H1 (cell line): ENCODE measurements around the gene GAPT. TPM values are rescaled to one million over a fixed set of nuclear protein-coding genes. Genes with fewer than 3 reads are reported as not detected.

ENCODE experiments used
- CTCF ChIA-PET: fragments of 300-600 bp; sonication (Branson Sonifier 250); formaldehyde crosslinking; loops from one replicate; lab custom pipeline; 2021; ENCODE audit not compliant: partially characterized antibody; lab: Charles Lee
- POLR2A ChIA-PET: fragments of 300-600 bp; sonication (Branson Sonifier 250); formaldehyde crosslinking; loops from one replicate; lab custom pipeline; 2021; ENCODE audit warnings: inconsistent platforms; ENCODE audit not compliant: partially characterized antibody; lab: Charles Lee
- DNase-seq, 2 experiments: peaks; one replicate each; pipeline versions ENCODE4 v3.0.0 to v3.0.0-alpha.2; 2010 to 2022; ENCODE audit warnings: low spot score in 2 of 2, low read depth in 1 of 2, mixed read lengths in 1 of 2
- FAIRE-seq: peaks from 2 replicates; lab custom pipeline; 2011; peaks lifted over from hg19 to GRCh38; lab: Jason Lieb, UNC
- H2AFZ ChIP-seq: 2 replicates; pipeline ENCODE4 v1.8.1; 2012; ENCODE audit warnings: low read length, inconsistent platforms
- H2AK5ac ChIP-seq: 2 replicates; pipeline ENCODE4 v1.6.1; 2013; ENCODE audit warnings: low read depth, low read length
- H2BK120ac ChIP-seq: replicated peaks from 2 replicates; pipeline ENCODE3; 2013; ENCODE audit warnings: low read depth, low read length, inconsistent platforms
- H2BK12ac ChIP-seq: 2 replicates; pipeline ENCODE4 v1.6.1; 2013; ENCODE audit warnings: low read depth, low read length
- H2BK15ac ChIP-seq: 2 replicates; pipeline ENCODE4 v1.6.1; 2013; ENCODE audit warnings: low read length
- H2BK20ac ChIP-seq: 2 replicates; pipeline ENCODE4 v1.6.1; 2013; ENCODE audit warnings: low read length
- H2BK5ac ChIP-seq: 2 replicates; pipeline ENCODE4 v1.6.1; 2013; ENCODE audit warnings: low read depth, low read length
- H3K14ac ChIP-seq: 2 replicates; pipeline ENCODE4 v1.6.1; 2013; ENCODE audit warnings: inconsistent platforms; ENCODE audit not compliant: insufficient read length
- H3K18ac ChIP-seq: 2 replicates; pipeline ENCODE4 v1.6.1; 2013; ENCODE audit warnings: low read length; ENCODE audit errors: extremely low read depth
- H3K23ac ChIP-seq: 2 replicates; pipeline ENCODE4 v1.6.1; 2013; ENCODE audit warnings: inconsistent platforms; ENCODE audit not compliant: insufficient read length
- H3K23me2 ChIP-seq: 2 replicates; pipeline ENCODE4 v1.6.1; 2013; ENCODE audit warnings: low read depth, low read length
- H3K27ac ChIP-seq: 2 replicates; pipeline ENCODE4 v1.6.1; 2011; ENCODE audit warnings: low read depth, low read length, inconsistent platforms
- H3K27me3 ChIP-seq, 4 experiments: replicated peaks in 1 of 4; 1 replicate in 1 of 4; 2 replicates in 3 of 4; pipeline versions ENCODE4 v1.6.1 to v1.8.1; 2011 to 2013; ENCODE audit warnings: low read length in 3 of 4, mild to moderate bottlenecking in 3 of 4, inconsistent platforms in 2 of 4, mixed read lengths in 2 of 4, moderate library complexity in 1 of 4; ENCODE audit not compliant: control insufficient read depth in 3 of 4, insufficient read depth in 3 of 4; ENCODE audit errors: extremely low read depth in 1 of 4
- H3K36me3 ChIP-seq, 4 experiments: 2 replicates each; pipeline versions ENCODE4 v1.6.1 to v1.8.1; 2011 to 2013; ENCODE audit warnings: mild to moderate bottlenecking in 4 of 4, low read length in 3 of 4, moderate library complexity in 2 of 4, control low read depth in 1 of 4, inconsistent platforms in 1 of 4; ENCODE audit not compliant: insufficient read depth in 4 of 4, control insufficient read depth in 2 of 4
- H3K4ac ChIP-seq: replicated peaks from 2 replicates; pipeline ENCODE3; 2013; ENCODE audit warnings: low read length, low read depth, mixed read lengths, inconsistent platforms; ENCODE audit not compliant: insufficient read length
- H3K4me1 ChIP-seq, 4 experiments: replicated peaks in 1 of 4; 1 replicate in 1 of 4; 2 replicates in 3 of 4; pipeline versions ENCODE4 v1.6.1 to v1.8.1; 2011 to 2013; ENCODE audit warnings: low read length in 3 of 4, inconsistent platforms in 2 of 4, mixed read lengths in 1 of 4; ENCODE audit not compliant: insufficient read depth in 4 of 4, control insufficient read depth in 3 of 4
- H3K4me2 ChIP-seq, 2 experiments: 2 replicates each; pipeline versions ENCODE4 v1.6.1 to v1.8.1; 2011 to 2013; ENCODE audit warnings: low read depth in 2 of 2, low read length in 2 of 2, control low read depth in 1 of 2, inconsistent platforms in 1 of 2, mild to moderate bottlenecking in 1 of 2; ENCODE audit not compliant: insufficient read depth in 1 of 2
- H3K4me3 ChIP-seq, 4 experiments: fragments of 200-600, 300-600 bp in 1 of 4; sonication (generic), shearing (Covaris generic), sonication (Bioruptor Twin) in 1 of 4; 2 replicates each; pipeline versions ENCODE4 v1.5.1 to v1.8.1; 2011 to 2016; ENCODE audit warnings: low read length in 4 of 4, low read depth in 3 of 4, control low read depth in 2 of 4, inconsistent platforms in 2 of 4, mild to moderate bottlenecking in 2 of 4, mixed read lengths in 1 of 4, moderate library complexity in 1 of 4; ENCODE audit not compliant: insufficient read depth in 2 of 4; ENCODE audit errors: extremely low read depth in 1 of 4
- H3K56ac ChIP-seq: replicated peaks from 2 replicates; pipeline ENCODE3; 2013; ENCODE audit warnings: low read depth, mild to moderate bottlenecking, mixed read lengths, low read length, inconsistent platforms; ENCODE audit not compliant: insufficient read length
- H3K79me1 ChIP-seq: 2 replicates; pipeline ENCODE4 v1.6.1; 2013; ENCODE audit warnings: low read depth, low read length, control low read depth
- H3K79me2 ChIP-seq, 2 experiments: 2 replicates each; pipeline versions ENCODE4 v1.6.1 to v1.8.1; 2012 to 2013; ENCODE audit warnings: low read length in 2 of 2, mild to moderate bottlenecking in 2 of 2, inconsistent platforms in 1 of 2; ENCODE audit not compliant: insufficient read depth in 2 of 2, control insufficient read depth in 1 of 2
- H3K9ac ChIP-seq, 4 experiments: replicated peaks in 1 of 4; 1 replicate in 1 of 4; 2 replicates in 3 of 4; pipeline versions ENCODE4 v1.6.1 to v1.8.1; 2011 to 2013; ENCODE audit warnings: low read depth in 3 of 4, low read length in 3 of 4, control low read depth in 2 of 4, mild to moderate bottlenecking in 2 of 4, moderate library complexity in 2 of 4, inconsistent platforms in 1 of 4; ENCODE audit errors: extremely low read depth in 1 of 4
- H3K9me3 ChIP-seq, 2 experiments: 2 replicates each; pipeline versions ENCODE4 v1.6.1 to v1.8.1; 2012 to 2013; ENCODE audit warnings: mild to moderate bottlenecking in 2 of 2, moderate library complexity in 2 of 2, control low read depth in 1 of 2, inconsistent platforms in 1 of 2, low read depth in 1 of 2, low read length in 1 of 2, mixed read lengths in 1 of 2; ENCODE audit not compliant: insufficient read depth in 2 of 2
- H4K20me1 ChIP-seq, 2 experiments: replicated peaks in 1 of 2; 2 replicates each; pipeline versions ENCODE3 to v1.8.1; 2011 to 2013; ENCODE audit warnings: inconsistent platforms in 2 of 2, low read length in 2 of 2, mild to moderate bottlenecking in 1 of 2; ENCODE audit not compliant: insufficient read depth in 2 of 2, control insufficient read depth in 1 of 2
- H4K5ac ChIP-seq: 2 replicates; pipeline ENCODE4 v1.6.1; 2013; ENCODE audit warnings: low read length, low read depth, mixed read lengths, inconsistent platforms; ENCODE audit not compliant: insufficient read length
- H4K8ac ChIP-seq: 2 replicates; pipeline ENCODE4 v1.8.0; 2013; ENCODE audit warnings: mild to moderate bottlenecking, moderate library complexity, low read length, inconsistent platforms; ENCODE audit not compliant: insufficient read depth; ENCODE audit errors: extremely low read depth
- H4K91ac ChIP-seq: replicated peaks from 2 replicates; pipeline ENCODE3; 2013; ENCODE audit warnings: low read length, mixed read lengths, inconsistent platforms; ENCODE audit not compliant: insufficient read length
- RAD21 ChIP-seq, 2 experiments: IDR thresholded peaks in 1 of 2; conservative IDR thresholded peaks in 1 of 2; 2 replicates each; pipeline ENCODE4 v1.6.1; 2011; ENCODE audit warnings: low read depth in 2 of 2, low read length in 2 of 2, improper control_type of control experiment in 1 of 2, inconsistent platforms in 1 of 2, mild to moderate bottlenecking in 1 of 2, moderate library complexity in 1 of 2
- SP1 ChIP-seq: IDR thresholded peaks from 2 replicates; pipeline ENCODE4 v1.6.1; 2011; ENCODE audit warnings: low read depth, low read length
- SRF ChIP-seq: IDR thresholded peaks from 2 replicates; pipeline ENCODE4 v1.6.1; 2011; ENCODE audit warnings: mild to moderate bottlenecking, low read depth, low read length, moderate library complexity
- SUZ12 ChIP-seq: fragments of 200-600 bp; sonication (generic); IDR thresholded peaks from 2 replicates; pipeline ENCODE4 v1.6.1; 2012; ENCODE audit warnings: mild to moderate bottlenecking, inconsistent platforms, low read length, moderate library complexity, mixed read lengths
- ZNF274 ChIP-seq: IDR thresholded peaks from 2 replicates; pipeline ENCODE4 v1.7.0; 2012; ENCODE audit warnings: low read length, borderline replicate concordance; ENCODE audit errors: extremely low read depth
- WGBS, 2 experiments: shearing (Covaris generic) in 1 of 2; methylation state at CpG; one replicate each; pipeline versions ENCODE4 v1.1.6 to v1.1.7; 2013 to 2015; ENCODE audit warnings: low lambda C conversion rate in 2 of 2, mixed read lengths in 2 of 2, inconsistent platforms in 1 of 2, low coverage in 1 of 2, missing lambda C conversion rate in 1 of 2; ENCODE audit not compliant: insufficient replicate concordance in 2 of 2, insufficient coverage in 1 of 2, insufficient read length in 1 of 2; ENCODE audit errors: extremely low coverage in 1 of 2, missing lambda C conversion rate in 1 of 2; 5-methylcytosine and 5-hydroxymethylcytosine counted together
- polyA plus RNA-seq, 7 experiments: library from polyadenylated mRNA; depleted of rRNA in 3 of 7; stranded (reverse) in 5 of 7; unstranded in 2 of 7; fragments of >200 nt in 5 of 7; fragments of 200-250 nt in 2 of 7; gene quantifications; 1 replicate in 5 of 7; 2 replicates in 1 of 7; 4 replicates in 1 of 7; pipeline versions ENCODE4 v1.2.1 to v1.2.3, GENCODE V29; 2011 to 2013; ENCODE audit warnings: missing spikeins in 2 of 7, mixed read lengths in 2 of 7
- total RNA-seq: library from RNA; stranded (reverse); fragmentation: NEBNext Ultra II Directional; extraction: Animal tissue kit (Norgen Biotek cat#: 25700); gene quantifications from 2 replicates; pipeline ENCODE4 v1.2.1, GENCODE V29; 2021
- TF ChIP-seq, protein P1 (sequence below), 3 experiments: IDR thresholded peaks; 1 replicate in 2 of 3; 2 replicates in 1 of 3; pipeline versions ENCODE4 v1.5.1 to v1.6.1; 2011; ENCODE audit warnings: low read length in 3 of 3, mild to moderate bottlenecking in 3 of 3, inconsistent platforms in 2 of 3, low read depth in 1 of 3, moderate library complexity in 1 of 3; ENCODE audit not compliant: insufficient read depth in 1 of 3; ENCODE audit errors: control extremely low read depth in 1 of 3

Gene GAPT
- total and polyA plus RNA-seq, 2 of the 8 experiments (the other 6 are each of a cell fraction or from before 2014, with no cell fraction given), result not detected

DNA sequence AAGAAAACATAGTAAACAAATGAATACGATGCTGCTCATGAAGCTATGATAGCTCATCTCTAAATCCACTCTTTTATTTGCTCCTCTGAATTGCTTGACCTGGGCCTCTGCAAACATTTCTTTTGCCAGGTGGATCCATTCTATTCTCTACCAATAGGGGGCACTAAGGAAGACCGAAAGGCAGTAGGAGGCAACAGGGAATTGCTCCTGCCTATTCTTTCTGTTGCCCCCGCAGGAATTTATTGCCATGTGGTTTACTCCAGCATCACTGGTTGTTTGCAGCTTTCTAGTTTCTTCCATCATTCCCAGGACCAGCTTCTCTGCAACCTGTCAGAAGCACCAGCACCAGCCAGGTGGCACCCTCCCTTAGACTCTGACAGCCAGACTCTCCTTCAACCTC lies 5.3 kb downstream of the GAPT start:
- no peaks in the 10 kb centered on the region for H3K27me3 ChIP-seq
- H2BK12ac ChIP-seq, result no peak overlapping the region
- peak; percentile 78 for FAIRE-seq
- no peak overlapping the region for H4K8ac ChIP-seq
- no peak overlapping the region for H4K91ac ChIP-seq
- H3K9me3 ChIP-seq, result no peaks in the 10 kb centered on the region
- no peak overlapping the region for H3K56ac ChIP-seq
- no peaks in the 10 kb centered on the region for H3K79me1 ChIP-seq
- H4K5ac ChIP-seq, result no peak overlapping the region
- no peak overlapping the region for H3K18ac ChIP-seq
- no peaks in the 10 kb centered on the region for H3K79me2 ChIP-seq
- no peak overlapping the region for H3K27ac ChIP-seq
- H3K4me1 ChIP-seq, result no peaks in the 10 kb centered on the region; a peak in 1 of 7 replicates
- no peak overlapping the region for H2AK5ac ChIP-seq
- H3K36me3 ChIP-seq, result no peaks in the 10 kb centered on the region
- H2BK20ac ChIP-seq, result no peak overlapping the region
- no peak overlapping the region for H3K23ac ChIP-seq
- H2AFZ ChIP-seq, result no peak overlapping the region
- peak in 1 of 2 experiments; percentile 47 for DNase-seq
- POLR2A ChIA-PET, result no interaction called here
- H3K4ac ChIP-seq, result no peak overlapping the region
- no peak overlapping the region for H3K14ac ChIP-seq
- H4K20me1 ChIP-seq, result no peaks in the 10 kb centered on the region
- no peaks in the 10 kb centered on the region for H3K23me2 ChIP-seq
- no peak overlapping the region for H2BK120ac ChIP-seq
- H3K4me2 ChIP-seq, result no peak overlapping the region
- H2BK5ac ChIP-seq, result no peak overlapping the region
- no peak overlapping the region for H3K9ac ChIP-seq
- no peak overlapping the region for H2BK15ac ChIP-seq
- H3K4me3 ChIP-seq, result no peak overlapping the region
- WGBS, 2 experiments, result 75% methylated on average over 3 of the region's 3 CpGs; no CpG with 5 or more reads in 1 of the 2 experiments
- no peak for TF ChIP-seq SRF
- no peak for TF ChIP-seq SUZ12
- TF ChIP-seq ZNF274, result no peak
- no peak for TF ChIP-seq SP1
- TF ChIP-seq, protein P1, sequence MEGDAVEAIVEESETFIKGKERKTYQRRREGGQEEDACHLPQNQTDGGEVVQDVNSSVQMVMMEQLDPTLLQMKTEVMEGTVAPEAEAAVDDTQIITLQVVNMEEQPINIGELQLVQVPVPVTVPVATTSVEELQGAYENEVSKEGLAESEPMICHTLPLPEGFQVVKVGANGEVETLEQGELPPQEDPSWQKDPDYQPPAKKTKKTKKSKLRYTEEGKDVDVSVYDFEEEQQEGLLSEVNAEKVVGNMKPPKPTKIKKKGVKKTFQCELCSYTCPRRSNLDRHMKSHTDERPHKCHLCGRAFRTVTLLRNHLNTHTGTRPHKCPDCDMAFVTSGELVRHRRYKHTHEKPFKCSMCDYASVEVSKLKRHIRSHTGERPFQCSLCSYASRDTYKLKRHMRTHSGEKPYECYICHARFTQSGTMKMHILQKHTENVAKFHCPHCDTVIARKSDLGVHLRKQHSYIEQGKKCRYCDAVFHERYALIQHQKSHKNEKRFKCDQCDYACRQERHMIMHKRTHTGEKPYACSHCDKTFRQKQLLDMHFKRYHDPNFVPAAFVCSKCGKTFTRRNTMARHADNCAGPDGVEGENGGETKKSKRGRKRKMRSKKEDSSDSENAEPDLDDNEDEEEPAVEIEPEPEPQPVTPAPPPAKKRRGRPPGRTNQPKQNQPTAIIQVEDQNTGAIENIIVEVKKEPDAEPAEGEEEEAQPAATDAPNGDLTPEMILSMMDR (IDR thresholded peaks at IDR 0.05; ENCODE audit: control extremely low read depth in 1 of 3, insufficient read depth in 1 of 3, low read depth in 1 of 3, low read length in 3 of 3), result peak in 2 of 3 experiments; percentile 56 to 65; a peak in 3 of 4 replicates
- peak; percentile 39 to 57 for TF ChIP-seq RAD21 (IDR thresholded peaks at IDR 0.05 in 1 of 2, conservative IDR thresholded peaks at IDR 0.05 in 1 of 2; ENCODE audit: low read depth in 2 of 2, low read length in 2 of 2)
- TF ChIP-seq, all 59 proteins: peak for 2
- CTCF ChIA-PET, result interaction anchor here (0.6 to 10.1 kb wide), 25 partner anchors 8 to 389 kb away, joined by 3 to 201 read pairs (median 4); no protein-coding TSS in a partner anchor
